ENCODE measurements around the gene LRRN2. TPM values are rescaled to one million over a fixed set of nuclear protein-coding genes. Genes with fewer than 3 reads are reported as not detected.

The LRRN2 gene
- total and polyA plus RNA-seq, 2 experiments from 2014 or later: 7.0 to 27.9 TPM

DNA sequence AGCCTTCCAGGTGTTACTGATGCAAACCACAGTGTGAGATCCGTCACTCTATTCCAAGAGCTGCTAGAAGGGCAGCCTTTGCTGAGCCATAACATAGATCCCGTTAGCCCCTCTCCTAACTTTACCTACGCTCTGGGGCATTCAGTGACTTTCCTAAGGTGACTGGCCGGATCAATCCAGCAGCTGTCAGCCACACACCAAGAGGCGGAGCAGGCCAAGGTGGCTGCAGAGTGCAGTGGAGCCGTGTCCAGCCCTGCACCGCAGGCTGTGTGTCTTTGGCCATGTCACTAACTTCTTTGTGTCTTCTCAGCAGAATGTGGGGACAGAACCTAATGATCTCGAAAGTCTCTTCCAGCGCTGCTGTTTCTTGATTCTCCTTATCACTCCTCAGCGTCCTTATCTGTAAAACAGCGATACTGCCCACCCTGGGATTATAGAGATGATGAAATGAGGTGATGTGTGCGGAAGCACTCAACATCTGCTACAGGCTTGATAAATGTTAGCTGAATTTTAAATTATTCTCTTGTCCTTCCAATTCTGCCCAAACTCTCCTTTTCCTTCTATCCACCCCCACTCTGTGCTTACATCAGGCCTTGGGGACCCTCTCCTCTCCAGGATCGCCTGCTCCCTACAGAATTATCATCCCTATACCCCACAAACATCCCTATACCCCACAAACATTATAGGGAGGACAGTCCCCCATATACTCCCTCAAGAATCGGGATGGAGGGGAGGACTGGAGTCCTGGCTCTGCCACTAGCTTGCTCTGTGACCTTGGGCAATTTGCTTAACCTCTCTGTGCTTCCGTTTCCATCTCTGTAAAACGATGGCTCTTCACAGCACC lies 25.8 kb upstream of the LRRN2 start:
- Histone ChIP-seq H3K9me3 (ENCODE audit: low read depth) (no peaks in the 10 kb centered on the region), H2AFZ (no peak overlapping the region), H3K36me3 (replicated peaks; ENCODE audit: insufficient read depth, low read depth) (no peaks in the 10 kb centered on the region), H3K4me3 (no peak overlapping the region), H4K20me1 (ENCODE audit: insufficient read depth, poor library complexity, severe bottlenecking) (no peaks in the 10 kb centered on the region), H3K27me3 (peaks cover 21% of the 10 kb centered on the region), H3K9me2 (replicated peaks; ENCODE audit: insufficient read depth) (no peaks in the 10 kb centered on the region), H3K27ac (peak overlapping the region; percentile 76), H3K79me2 (no peaks in the 10 kb centered on the region), H3K4me1 (ENCODE audit: insufficient read depth) (peaks cover 34% of the 10 kb centered on the region), H3K4me2 (peak overlapping the region; percentile 53)
- 30% methylated on average over 16 of the region's 16 CpGs for WGBS (ENCODE audit: low lambda C conversion rate, missing lambda C conversion rate)
- TF ChIP-seq EZH2 (IDR thresholded peaks at IDR 0.05; ENCODE audit: borderline replicate concordance) (no peak), EZH2phosphoT487 (IDR thresholded peaks at IDR 0.05; ENCODE audit: low read depth, severe bottlenecking, unreplicated experiment) (no peak)
- TF ChIP-seq, protein P1, sequence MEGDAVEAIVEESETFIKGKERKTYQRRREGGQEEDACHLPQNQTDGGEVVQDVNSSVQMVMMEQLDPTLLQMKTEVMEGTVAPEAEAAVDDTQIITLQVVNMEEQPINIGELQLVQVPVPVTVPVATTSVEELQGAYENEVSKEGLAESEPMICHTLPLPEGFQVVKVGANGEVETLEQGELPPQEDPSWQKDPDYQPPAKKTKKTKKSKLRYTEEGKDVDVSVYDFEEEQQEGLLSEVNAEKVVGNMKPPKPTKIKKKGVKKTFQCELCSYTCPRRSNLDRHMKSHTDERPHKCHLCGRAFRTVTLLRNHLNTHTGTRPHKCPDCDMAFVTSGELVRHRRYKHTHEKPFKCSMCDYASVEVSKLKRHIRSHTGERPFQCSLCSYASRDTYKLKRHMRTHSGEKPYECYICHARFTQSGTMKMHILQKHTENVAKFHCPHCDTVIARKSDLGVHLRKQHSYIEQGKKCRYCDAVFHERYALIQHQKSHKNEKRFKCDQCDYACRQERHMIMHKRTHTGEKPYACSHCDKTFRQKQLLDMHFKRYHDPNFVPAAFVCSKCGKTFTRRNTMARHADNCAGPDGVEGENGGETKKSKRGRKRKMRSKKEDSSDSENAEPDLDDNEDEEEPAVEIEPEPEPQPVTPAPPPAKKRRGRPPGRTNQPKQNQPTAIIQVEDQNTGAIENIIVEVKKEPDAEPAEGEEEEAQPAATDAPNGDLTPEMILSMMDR (IDR thresholded peaks at IDR 0.05; ENCODE audit: poor library complexity): no peak
- DNase-seq (ENCODE audit: low spot score): peak; percentile 26

DNA sequence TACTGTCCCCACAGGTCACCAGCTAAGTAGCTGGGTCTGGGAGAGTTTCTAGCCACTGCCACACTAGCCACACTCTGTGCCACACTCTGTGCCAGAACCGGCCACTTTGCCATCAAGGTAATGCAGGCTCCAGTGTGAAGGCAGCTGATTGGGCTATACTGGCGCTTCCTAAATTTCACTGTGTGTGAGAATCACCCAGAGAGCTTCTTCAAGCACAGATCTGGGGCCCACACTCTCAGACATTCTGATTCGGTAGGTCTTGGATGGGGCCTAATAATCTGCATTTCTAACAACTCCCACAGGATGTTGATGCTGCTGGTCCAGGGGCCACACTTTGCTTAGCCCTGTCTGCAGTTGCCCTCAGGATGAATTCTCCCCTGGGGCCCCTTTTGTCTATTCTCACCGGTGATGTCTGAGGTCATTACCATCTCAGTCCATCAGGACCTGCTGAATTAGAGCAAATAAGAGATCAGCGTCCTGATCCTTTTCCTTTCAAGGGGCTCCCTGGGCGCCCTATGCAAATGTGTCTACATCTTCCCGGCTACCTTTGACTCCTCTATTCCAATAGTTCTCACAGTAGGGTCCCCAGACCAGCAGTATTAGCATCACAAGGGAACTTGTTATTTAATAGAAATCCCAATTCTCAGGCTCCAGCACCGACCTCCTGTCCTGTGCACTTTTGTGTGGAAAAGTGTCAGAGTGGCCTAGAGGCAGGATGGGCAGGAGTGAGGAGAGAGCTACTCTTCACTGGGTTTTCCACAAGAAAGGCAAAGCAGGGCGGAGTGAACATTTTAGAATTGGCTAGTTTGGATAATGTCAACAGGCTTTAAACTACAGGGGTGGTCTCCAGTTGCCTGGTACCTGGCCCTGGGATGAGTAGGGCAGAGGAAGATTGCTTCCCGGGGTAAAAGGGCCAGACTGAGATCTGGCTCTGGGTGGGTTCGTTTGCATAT lies 24.7 kb upstream of the LRRN2 start:
- Histone ChIP-seq H3K27me3 (peaks cover 21% of the 10 kb centered on the region), H2AFZ (no peak overlapping the region), H3K4me3 (no peak overlapping the region), H3K79me2 (no peaks in the 10 kb centered on the region), H4K20me1 (ENCODE audit: insufficient read depth, poor library complexity, severe bottlenecking) (no peaks in the 10 kb centered on the region), H3K9me2 (replicated peaks; ENCODE audit: insufficient read depth) (no peaks in the 10 kb centered on the region), H3K4me1 (ENCODE audit: insufficient read depth) (peaks cover 34% of the 10 kb centered on the region), H3K27ac (no peak overlapping the region), H3K36me3 (replicated peaks; ENCODE audit: insufficient read depth, low read depth) (no peaks in the 10 kb centered on the region), H3K9me3 (ENCODE audit: low read depth) (no peaks in the 10 kb centered on the region), H3K4me2 (no peak overlapping the region)
- WGBS (ENCODE audit: low lambda C conversion rate, missing lambda C conversion rate): 53% methylated on average over 11 of the region's 11 CpGs
- no peak for TF ChIP-seq EZH2 (IDR thresholded peaks at IDR 0.05; ENCODE audit: borderline replicate concordance)
- no peak for DNase-seq (ENCODE audit: low spot score)

DNA sequence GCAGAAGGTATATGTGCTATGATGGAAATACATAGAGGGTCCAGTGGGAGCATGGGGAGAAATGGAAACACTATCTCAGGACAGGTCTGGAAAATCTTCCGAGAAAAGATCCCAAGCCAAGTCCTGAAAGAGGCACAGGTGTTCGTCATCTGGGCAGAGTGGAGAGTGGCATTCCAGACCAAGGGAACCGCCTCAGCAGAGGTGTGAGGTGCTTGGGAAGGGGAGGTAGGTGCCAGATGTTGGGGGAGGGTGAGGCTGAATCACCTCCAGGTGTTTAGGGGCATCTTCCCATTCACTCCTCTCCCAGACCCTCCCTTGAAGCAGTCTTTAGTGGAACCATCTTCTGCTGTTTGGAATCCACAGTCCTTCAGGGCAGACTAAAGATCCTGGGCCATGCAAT lies 23.5 kb upstream of the LRRN2 start:
- H3K79me2 ChIP-seq: no peaks in the 10 kb centered on the region
- H2AFZ ChIP-seq: no peak overlapping the region
- H3K27me3 ChIP-seq: peaks cover 21% of the 10 kb centered on the region
- H3K9me3 ChIP-seq (ENCODE audit: low read depth): no peaks in the 10 kb centered on the region
- no peak overlapping the region for H3K4me2 ChIP-seq
- no peaks in the 10 kb centered on the region for H4K20me1 ChIP-seq (ENCODE audit: insufficient read depth, poor library complexity, severe bottlenecking)
- H3K4me1 ChIP-seq (ENCODE audit: insufficient read depth): peaks cover 36% of the 10 kb centered on the region
- no peak overlapping the region for H3K4me3 ChIP-seq
- H3K36me3 ChIP-seq (replicated peaks; ENCODE audit: insufficient read depth, low read depth): no peaks in the 10 kb centered on the region
- 85% methylated on average over 3 of the region's 3 CpGs for WGBS (ENCODE audit: low lambda C conversion rate, missing lambda C conversion rate)
- H3K9me2 ChIP-seq (replicated peaks; ENCODE audit: insufficient read depth): no peaks in the 10 kb centered on the region
- peak overlapping the region; percentile 34 for H3K27ac ChIP-seq
- TF ChIP-seq EZH2phosphoT487 (IDR thresholded peaks at IDR 0.05; ENCODE audit: low read depth, severe bottlenecking, unreplicated experiment) (no peak), EZH2 (IDR thresholded peaks at IDR 0.05; ENCODE audit: borderline replicate concordance) (no peak)
- TF ChIP-seq, protein P1 (IDR thresholded peaks at IDR 0.05; ENCODE audit: poor library complexity): no peak
- DNase-seq (ENCODE audit: low spot score): no peak
